GM12892 (cell line): ENCODE data around the gene TBX15.

ENCODE experiments used
- POLR2AphosphoS5 ChIP-seq: IDR thresholded peaks from 2 replicates; pipeline ENCODE4 v1.6.1; 2011; ENCODE audit warnings: low read depth, low read length, control low read depth
- TAF1 ChIP-seq: IDR thresholded peaks from 2 replicates; pipeline ENCODE4 v1.6.1; 2011; ENCODE audit warnings: low read depth, mild to moderate bottlenecking, control low read depth, low read length, borderline replicate concordance

- TF ChIP-seq TAF1 (no peak), POLR2AphosphoS5 (no peak)
Measured at GRCh38 chr1:118999348-119000071, 11.4 kb upstream of the TBX15 start.
